Effector memory CD8-positive, alpha-beta T cell (primary cell): ENCODE data around the gene TWSG1.
"Not testable (repeated sequence)": the region's sequence is repeated elsewhere in the genome, so short reads cannot be mapped to it uniquely, and the experiment has no call there.

ENCODE experiments used
- ATAC-seq: fragments of 150-1000 bp; cut with Tn5 transposase; replicated peaks from 2 replicates; pipeline ENCODE4 v1.10.0; 2021; ENCODE audit warnings: mild to moderate bottlenecking, moderate library complexity
- DNase-seq, 3 experiments: peaks; one replicate each; pipeline ENCODE4 v3.0.0; 2021
- H3K27ac Mint-ChIP-seq, 2 donors: one replicate each; pipeline ENCODE4 v1.8.0; 2022; ENCODE audit warnings: mild to moderate bottlenecking in 2 of 2, mixed read lengths in 2 of 2, moderate library complexity in 2 of 2
- H3K27me3 Mint-ChIP-seq, 2 donors: one replicate each; pipeline ENCODE4 v1.8.0; 2022; ENCODE audit warnings: mixed read lengths in 2 of 2
- H3K36me3 Mint-ChIP-seq: one replicate; pipeline ENCODE4 v1.8.0; 2022; ENCODE audit warnings: mild to moderate bottlenecking, moderate library complexity, mixed read lengths; ENCODE audit not compliant: insufficient read depth
- H3K4me1 Mint-ChIP-seq, 2 donors: one replicate each; pipeline ENCODE4 v1.8.0; 2022; ENCODE audit warnings: low read depth in 2 of 2, mixed read lengths in 2 of 2
- H3K4me3 Mint-ChIP-seq, 2 donors: one replicate each; pipeline ENCODE4 v1.8.0; 2022; ENCODE audit warnings: mild to moderate bottlenecking in 2 of 2, mixed read lengths in 2 of 2, moderate library complexity in 2 of 2
- H3K9me3 Mint-ChIP-seq, 2 donors: one replicate each; pipeline ENCODE4 v1.8.0; 2022; ENCODE audit warnings: mixed read lengths in 2 of 2

The TWSG1 gene

DNA sequence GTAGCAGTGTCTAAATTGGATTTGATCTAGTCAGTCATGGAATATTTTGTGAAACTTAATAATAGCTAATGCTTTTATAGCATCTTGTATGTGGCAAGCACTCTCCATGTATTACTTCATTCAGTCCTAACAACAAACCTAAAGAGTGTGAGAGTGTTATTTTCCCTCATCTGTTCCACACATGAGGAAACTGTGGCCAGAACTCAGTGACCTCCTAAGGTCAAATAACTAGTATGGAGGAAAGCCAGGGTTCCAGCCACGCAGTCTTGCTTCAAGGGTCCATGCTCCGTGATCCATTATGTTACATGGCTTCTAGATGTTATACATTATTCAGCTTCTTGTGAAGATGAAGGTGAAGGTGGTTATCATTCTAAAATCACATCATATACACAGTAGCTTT is 45.5 kb downstream of the TWSG1 start:
- no peaks in the 10 kb centered on the region for H3K9me3 Mint-ChIP-seq
- no peak for ATAC-seq
- no peak for DNase-seq
- peaks cover 3% of the 10 kb centered on the region for H3K36me3 Mint-ChIP-seq
- H3K27ac Mint-ChIP-seq, result no peak overlapping the region
- H3K4me1 Mint-ChIP-seq, result no peaks in the 10 kb centered on the region
- no peaks in the 10 kb centered on the region for H3K27me3 Mint-ChIP-seq
- no peak overlapping the region for H3K4me3 Mint-ChIP-seq

DNA sequence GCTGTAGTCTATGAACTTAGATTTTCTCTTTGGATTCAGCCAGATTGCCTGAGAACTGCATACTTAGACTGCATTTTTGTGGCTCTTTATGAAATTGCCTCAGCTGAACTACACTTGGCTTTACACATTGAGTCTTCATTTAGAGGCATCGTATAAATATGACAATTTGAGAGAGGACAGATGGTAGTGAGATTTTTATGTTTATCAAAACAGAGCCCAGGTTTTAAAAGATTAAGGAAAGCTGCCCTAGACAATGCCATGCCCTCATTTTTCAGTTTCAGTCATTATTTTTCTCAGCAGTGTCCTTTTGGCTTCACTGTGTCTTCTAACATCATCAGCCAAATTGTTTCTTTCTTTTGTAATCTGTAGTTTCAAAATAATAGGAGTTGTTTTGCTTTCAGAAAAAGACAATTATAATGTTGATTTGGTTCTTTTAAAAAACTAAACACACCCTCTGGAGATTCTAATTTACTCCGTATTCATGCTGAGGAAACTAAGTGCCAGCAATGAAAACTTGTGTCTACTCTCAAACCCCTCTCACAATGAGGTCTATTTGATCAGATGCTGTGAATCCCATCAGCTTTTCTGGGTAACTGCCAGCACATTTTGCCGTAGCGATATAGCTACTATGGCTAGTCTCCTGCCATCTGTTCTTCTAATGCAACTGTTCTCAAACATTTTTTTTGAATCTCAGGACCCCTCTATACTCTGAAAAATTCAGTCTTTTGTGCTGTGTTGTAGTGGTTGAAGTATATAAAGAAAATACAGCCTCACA is 46.2 kb downstream of the TWSG1 start:
- no peak overlapping the region for H3K27ac Mint-ChIP-seq
- H3K27me3 Mint-ChIP-seq, result no peaks in the 10 kb centered on the region
- peaks cover 3% of the 10 kb centered on the region for H3K36me3 Mint-ChIP-seq
- H3K9me3 Mint-ChIP-seq, result no peaks in the 10 kb centered on the region
- ATAC-seq, result no peak
- DNase-seq, result no peak
- H3K4me3 Mint-ChIP-seq, result no peak overlapping the region
- no peaks in the 10 kb centered on the region for H3K4me1 Mint-ChIP-seq

- H3K36me3 Mint-ChIP-seq, result peaks cover 3% of the 10 kb centered on the region
- no peaks in the 10 kb centered on the region for H3K27me3 Mint-ChIP-seq
- no peaks in the 10 kb centered on the region for H3K4me1 Mint-ChIP-seq
- DNase-seq (no peak), ATAC-seq (no peak)
- no peak overlapping the region for H3K4me3 Mint-ChIP-seq
- peaks cover 0 to 5% of the 10 kb centered on the region in 2 donors for H3K9me3 Mint-ChIP-seq
- no peak overlapping the region for H3K27ac Mint-ChIP-seq
Measured at GRCh38 chr18:9386879-9387278, 52.3 kb downstream of the TWSG1 start.

- Mint-ChIP-seq H3K4me1 (no peaks in the 10 kb centered on the region), H3K9me3 (peaks cover 0 to 5% of the 10 kb centered on the region in 2 donors), H3K36me3 (peaks cover 7% of the 10 kb centered on the region), H3K4me3 (no peak overlapping the region), H3K27me3 (no peaks in the 10 kb centered on the region), H3K27ac (no peak overlapping the region)
- ATAC-seq (no peak), DNase-seq (no peak)
Measured at GRCh38 chr18:9387891-9388290, 53.3 kb downstream of the TWSG1 start.

GRCh38 chr18:9389706-9390105 is 55.1 kb downstream of the TWSG1 start:
- Mint-ChIP-seq H3K4me3 (no peak overlapping the region), H3K27ac (peak overlapping the region in 1 of 2 donors; percentile 72)

GRCh38 chr18:9392726-9393125 is 58.2 kb downstream of the TWSG1 start:
- no peak for DNase-seq
- Mint-ChIP-seq H3K36me3 (peaks cover 7% of the 10 kb centered on the region), H3K4me1 (no peaks in the 10 kb centered on the region), H3K27me3 (no peaks in the 10 kb centered on the region), H3K9me3 (peaks cover 0 to 5% of the 10 kb centered on the region in 2 donors), H3K4me3 (no peak overlapping the region), H3K27ac (no peak overlapping the region)
- ATAC-seq, result no peak

More at GRCh38 chr18:9389706-9390105, 55.1 kb downstream of the TWSG1 start:
- peaks cover 7% of the 10 kb centered on the region for H3K36me3 Mint-ChIP-seq
- DNase-seq (no peak), ATAC-seq (no peak)
- no peaks in the 10 kb centered on the region for H3K4me1 Mint-ChIP-seq
- peaks cover 0 to 5% of the 10 kb centered on the region in 2 donors for H3K9me3 Mint-ChIP-seq
- H3K27me3 Mint-ChIP-seq, result no peaks in the 10 kb centered on the region

GRCh38 chr18:9394046-9394445 is 59.5 kb downstream of the TWSG1 start:
- no peaks in the 10 kb centered on the region for H3K4me1 Mint-ChIP-seq
- ATAC-seq (no peak), DNase-seq (no peak)
- no peak overlapping the region for H3K4me3 Mint-ChIP-seq
- peaks cover 0 to 5% of the 10 kb centered on the region in 2 donors for H3K9me3 Mint-ChIP-seq
- no peaks in the 10 kb centered on the region for H3K27me3 Mint-ChIP-seq
- no peak overlapping the region for H3K27ac Mint-ChIP-seq
- H3K36me3 Mint-ChIP-seq, result peaks cover 7% of the 10 kb centered on the region

GRCh38 chr18:9400197-9400596 is 65.6 kb downstream of the TWSG1 start:
- H3K36me3 Mint-ChIP-seq, result peaks cover 3% of the 10 kb centered on the region
- H3K27ac Mint-ChIP-seq, result no peak overlapping the region
- peaks cover 0 to 5% of the 10 kb centered on the region in 2 donors for H3K4me1 Mint-ChIP-seq
- no peaks in the 10 kb centered on the region for H3K27me3 Mint-ChIP-seq
- no peaks in the 10 kb centered on the region for H3K9me3 Mint-ChIP-seq
- DNase-seq (no peak), ATAC-seq (no peak)
- H3K4me3 Mint-ChIP-seq, result no peak overlapping the region

GRCh38 chr18:9401176-9401575 is 66.6 kb downstream of the TWSG1 start:
- Mint-ChIP-seq H3K36me3 (peaks cover 3% of the 10 kb centered on the region), H3K4me1 (peaks cover 0 to 5% of the 10 kb centered on the region in 2 donors)

GRCh38 chr18:9402358-9403007 is 67.9 kb downstream of the TWSG1 start:
- not testable (repeated sequence) for DNase-seq, H3K9me3 Mint-ChIP-seq, H3K4me1 Mint-ChIP-seq, H3K27ac Mint-ChIP-seq, H3K36me3 Mint-ChIP-seq, ATAC-seq, H3K4me3 Mint-ChIP-seq
- H3K27me3 Mint-ChIP-seq, result peaks cover 0 to 12% of the 10 kb centered on the region in 2 donors

More at GRCh38 chr18:9401176-9401575, 66.6 kb downstream of the TWSG1 start:
- ATAC-seq, result no peak
- no peak overlapping the region for H3K4me3 Mint-ChIP-seq
- peaks cover 0 to 8% of the 10 kb centered on the region in 2 donors for H3K27me3 Mint-ChIP-seq
- H3K27ac Mint-ChIP-seq, result no peak overlapping the region
- no peaks in the 10 kb centered on the region for H3K9me3 Mint-ChIP-seq
- DNase-seq, result no peak

DNA sequence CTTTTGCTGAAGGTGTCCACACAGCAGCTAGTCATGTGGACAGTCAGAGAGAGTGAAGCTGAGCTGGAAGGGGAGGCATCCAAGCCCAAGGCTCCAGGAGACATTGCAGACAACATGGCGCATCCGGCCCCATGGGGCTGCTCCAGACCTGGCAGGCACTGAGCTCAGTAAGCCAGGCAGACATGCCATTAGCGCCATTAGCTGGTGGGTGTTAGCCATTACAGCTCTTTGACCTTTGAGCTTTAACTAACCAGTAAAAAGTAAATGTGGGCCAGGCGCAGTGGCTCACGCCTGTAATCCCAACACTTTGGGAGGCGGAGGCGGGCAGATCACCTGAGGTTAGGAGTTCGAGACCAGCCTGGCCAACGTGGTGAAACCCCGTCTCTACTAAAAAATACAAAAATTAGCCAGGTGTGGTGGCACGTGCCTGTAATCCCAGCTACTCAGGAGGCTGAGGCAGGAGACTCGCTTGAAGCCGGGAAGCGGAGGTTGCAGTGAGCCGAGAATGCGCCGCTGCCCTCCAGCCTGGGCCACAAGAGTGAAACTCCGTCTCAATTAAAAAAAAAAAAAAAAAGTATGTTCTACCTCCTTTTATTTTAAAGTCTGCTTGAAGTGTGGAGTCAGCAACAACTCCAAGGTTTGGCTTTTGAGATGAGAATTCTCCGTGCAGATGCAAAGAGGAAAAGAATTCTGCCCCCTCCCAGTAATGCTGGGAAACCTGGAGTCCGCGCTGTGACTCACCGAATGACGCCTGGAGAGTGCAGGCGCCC is 69.4 kb downstream of the TWSG1 start:
- H3K27ac Mint-ChIP-seq, result peak overlapping the region; percentile 75 to 78
- DNase-seq (no peak), ATAC-seq (no peak)
- H3K4me3 Mint-ChIP-seq, result no peak overlapping the region
- H3K27me3 Mint-ChIP-seq, result peaks cover 0 to 12% of the 10 kb centered on the region in 2 donors
- H3K9me3 Mint-ChIP-seq, result no peaks in the 10 kb centered on the region
- no peaks in the 10 kb centered on the region for H3K36me3 Mint-ChIP-seq
- H3K4me1 Mint-ChIP-seq, result peaks cover 0 to 5% of the 10 kb centered on the region in 2 donors

DNA sequence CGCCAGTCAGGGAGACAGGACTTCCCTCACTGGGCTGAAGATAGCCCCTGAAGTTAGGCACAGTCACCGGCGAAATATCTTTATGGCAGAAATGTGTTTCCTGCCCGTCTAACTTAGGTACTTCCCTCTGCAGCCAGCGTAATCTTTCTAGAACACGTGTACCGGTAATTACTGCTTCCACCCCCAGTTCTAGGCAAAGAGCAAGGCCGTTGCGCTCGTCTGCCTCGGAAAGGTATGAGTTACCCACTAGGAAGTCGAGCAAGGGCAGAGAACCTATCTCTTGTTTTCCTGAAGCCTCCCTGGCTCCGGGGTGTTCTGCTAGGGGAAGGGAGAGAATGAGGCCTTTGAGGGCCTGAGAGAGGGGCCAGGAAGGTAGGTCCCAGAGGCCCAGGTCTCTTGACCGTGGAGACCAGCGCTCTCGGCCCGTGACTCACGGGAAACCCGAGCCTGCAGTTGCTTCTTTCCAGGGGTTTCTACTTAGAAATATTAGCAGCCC is 70.0 kb downstream of the TWSG1 start:
- Mint-ChIP-seq H3K36me3 (no peaks in the 10 kb centered on the region), H3K9me3 (no peaks in the 10 kb centered on the region), H3K4me3 (no peak overlapping the region), H3K4me1 (peaks cover 0 to 5% of the 10 kb centered on the region in 2 donors), H3K27ac (no peak overlapping the region), H3K27me3 (peaks cover 0 to 12% of the 10 kb centered on the region in 2 donors)
- ATAC-seq (no peak), DNase-seq (no peak)

GRCh38 chr18:9405130-9405529 is 70.6 kb downstream of the TWSG1 start:
- no peak overlapping the region for H3K4me3 Mint-ChIP-seq

More at GRCh38 chr18:9405130-9405529, 70.6 kb downstream of the TWSG1 start:
- Mint-ChIP-seq H3K9me3 (no peaks in the 10 kb centered on the region), H3K36me3 (no peaks in the 10 kb centered on the region), H3K27ac (no peak overlapping the region), H3K27me3 (peaks cover 0 to 12% of the 10 kb centered on the region in 2 donors), H3K4me1 (peaks cover 0 to 5% of the 10 kb centered on the region in 2 donors)
- DNase-seq (no peak), ATAC-seq (no peak)
